CD14-positive monocyte (primary cell): ENCODE results near the gene ASPN. TPM values are rescaled to one million over a fixed set of nuclear protein-coding genes. Genes with fewer than 3 reads are reported as not detected.

Experiments used
- DNase-seq, 3 donors: peaks; one replicate each; pipeline ENCODE4 v3.0.0-alpha.2; 2011 to 2022
- H2AFZ ChIP-seq: 2 replicates; pipeline ENCODE4 v1.6.0; 2012; ENCODE audit warnings: mild to moderate bottlenecking, low read depth, low read length, inconsistent platforms; ENCODE audit not compliant: insufficient read depth, poor library complexity, severe bottlenecking
- H3K27ac ChIP-seq, 2 donors: 1 replicate in 1 of 2; 2 replicates in 1 of 2; pipeline ENCODE4 v1.5.1; 2012 to 2013; ENCODE audit warnings: low read length in 2 of 2, control low read depth in 1 of 2, inconsistent platforms in 1 of 2, low read depth in 1 of 2, mild to moderate bottlenecking in 1 of 2
- H3K27me3 ChIP-seq, 2 donors: one replicate each; pipeline versions ENCODE4 v1.6.0 to v1.6.1; 2011 to 2013; ENCODE audit warnings: low read length in 2 of 2; ENCODE audit not compliant: control insufficient read depth in 2 of 2, insufficient read depth in 2 of 2
- H3K36me3 ChIP-seq, 2 donors: replicated peaks in 1 of 2; 1 replicate in 1 of 2; 2 replicates in 1 of 2; pipeline versions ENCODE4 v1.5.1 to v1.6.1; 2012 to 2013; ENCODE audit warnings: low read length in 2 of 2, control low read depth in 1 of 2, inconsistent platforms in 1 of 2, mild to moderate bottlenecking in 1 of 2; ENCODE audit not compliant: insufficient read depth in 2 of 2, control insufficient read depth in 1 of 2
- H3K4me1 ChIP-seq, 2 donors: 1 replicate in 1 of 2; 2 replicates in 1 of 2; pipeline versions ENCODE4 v1.5.1 to v1.6.1; 2012 to 2013; ENCODE audit warnings: low read length in 2 of 2, control low read depth in 1 of 2, inconsistent platforms in 1 of 2, mild to moderate bottlenecking in 1 of 2, moderate library complexity in 1 of 2; ENCODE audit not compliant: insufficient read depth in 2 of 2, control insufficient read depth in 1 of 2
- H3K4me2 ChIP-seq: replicated peaks from 2 replicates; pipeline ENCODE3; 2012; ENCODE audit warnings: low read length, moderate library complexity, mild to moderate bottlenecking; ENCODE audit not compliant: poor library complexity, severe bottlenecking; ENCODE audit errors: extremely low read depth
- H3K4me3 ChIP-seq, 3 experiments: fragments of 200-600 bp in 1 of 3; sonication (generic) in 1 of 3; replicated peaks in 1 of 3; 1 replicate in 2 of 3; 2 replicates in 1 of 3; pipeline ENCODE4 v1.5.1; 2011 to 2013; ENCODE audit warnings: low read length in 3 of 3, mild to moderate bottlenecking in 3 of 3, control low read depth in 2 of 3, low read depth in 2 of 3, inconsistent platforms in 1 of 3, moderate library complexity in 1 of 3
- H3K79me2 ChIP-seq: 2 replicates; pipeline ENCODE4 v1.6.0; 2012; ENCODE audit warnings: mild to moderate bottlenecking, control low read depth, inconsistent platforms, low read length, moderate library complexity; ENCODE audit not compliant: insufficient read depth
- H3K9ac ChIP-seq: 2 replicates; pipeline ENCODE4 v1.6.0; 2017; ENCODE audit warnings: low read length, mild to moderate bottlenecking; ENCODE audit not compliant: insufficient read depth, poor library complexity, severe bottlenecking
- H3K9me3 ChIP-seq, 2 donors: replicated peaks in 1 of 2; 1 replicate in 1 of 2; 2 replicates in 1 of 2; pipeline versions ENCODE4 v1.5.1 to v1.6.1; 2012 to 2013; ENCODE audit warnings: low read length in 2 of 2, control low read depth in 1 of 2; ENCODE audit not compliant: control insufficient read depth in 1 of 2, insufficient read depth in 1 of 2
- H4K20me1 ChIP-seq: 2 replicates; pipeline ENCODE4 v1.6.0; 2012; ENCODE audit warnings: mild to moderate bottlenecking, low read length, control low read depth, moderate library complexity; ENCODE audit not compliant: insufficient read depth
- H3K27ac Mint-ChIP-seq, 7 donors: one replicate each; pipeline ENCODE4 v1.8.0; 2020; ENCODE audit warnings: mild to moderate bottlenecking in 7 of 7, mixed read lengths in 7 of 7, moderate library complexity in 6 of 7, inconsistent platforms in 2 of 7
- H3K27me3 Mint-ChIP-seq, 3 donors: one replicate each; pipeline ENCODE4 v1.8.0; 2021 to 2022; ENCODE audit warnings: low read depth in 3 of 3, mild to moderate bottlenecking in 3 of 3, mixed read lengths in 3 of 3, moderate library complexity in 3 of 3, inconsistent platforms in 1 of 3
- H3K36me3 Mint-ChIP-seq, 2 donors: one replicate each; pipeline ENCODE4 v1.8.0; 2020; ENCODE audit warnings: mixed read lengths in 2 of 2, inconsistent platforms in 1 of 2, mild to moderate bottlenecking in 1 of 2
- H3K4me1 Mint-ChIP-seq: one replicate; pipeline ENCODE4 v1.8.0; 2020; ENCODE audit warnings: mild to moderate bottlenecking, mixed read lengths
- H3K4me3 Mint-ChIP-seq, 2 donors: one replicate each; pipeline ENCODE4 v1.8.0; 2020; ENCODE audit warnings: mild to moderate bottlenecking in 2 of 2, mixed read lengths in 2 of 2, moderate library complexity in 1 of 2
- H3K9me3 Mint-ChIP-seq, 7 donors: one replicate each; pipeline ENCODE4 v1.8.0; 2020 to 2022; ENCODE audit warnings: mixed read lengths in 7 of 7, mild to moderate bottlenecking in 6 of 7, moderate library complexity in 6 of 7, inconsistent platforms in 2 of 7
- CTCF ChIP-seq: fragments of 200-600 bp; IDR thresholded peaks from one replicate; pipeline ENCODE4 v1.8.0; 2022; ENCODE audit warnings: antibody characterized with exemption, mild to moderate bottlenecking
- WGBS: methylation state at CpG from one replicate; pipeline ENCODE4 v1.1.5; 2013; ENCODE audit warnings: missing lambda C conversion rate; ENCODE audit not compliant: insufficient coverage; 5-methylcytosine and 5-hydroxymethylcytosine counted together
- intact Hi-C, 2 donors: fragments of 100-400 bp; cut with micrococcal nuclease; formaldehyde crosslinking; loops; one replicate each; pipeline versions ENCODE4 v1.15.0 to v1.15.1; 2023
- polyA plus RNA-seq, 3 donors: library from polyadenylated mRNA; depleted of rRNA in 1 of 3; unstranded in 2 of 3; stranded (reverse) in 1 of 3; fragments of 300-500 nt in 2 of 3; fragments of >200 nt in 1 of 3; fragmentation: Illumina TruSeq in 2 of 3; gene quantifications; 1 replicate in 2 of 3; 2 replicates in 1 of 3; pipeline ENCODE4 v1.2.3, GENCODE V29; 2012 to 2021

The ASPN gene
- polyA plus RNA-seq, 3 donors = not detected

- Histone ChIP-seq H3K4me3 (no peak overlapping the region), H3K36me3 (no peaks in the 10 kb centered on the region), H3K9me3 (no peaks in the 10 kb centered on the region), H3K4me1 (no peaks in the 10 kb centered on the region), H2AFZ (no peak overlapping the region), H3K4me2 (no peak overlapping the region), H4K20me1 (no peaks in the 10 kb centered on the region), H3K9ac (no peak overlapping the region), H3K27ac (no peak overlapping the region), H3K79me2 (no peaks in the 10 kb centered on the region), H3K27me3 (no peaks in the 10 kb centered on the region)
- H3K27me3 Mint-ChIP-seq = peaks cover 0 to 2% (median 0%) of the 10 kb centered on the region in 3 donors
- H3K9me3 Mint-ChIP-seq = no peaks in the 10 kb centered on the region
- no CpG with 5 or more reads among the region's 2 CpGs for WGBS
- no peak overlapping the region for H3K27ac Mint-ChIP-seq
- peaks cover 0 to 1% of the 10 kb centered on the region in 2 donors for H3K36me3 Mint-ChIP-seq
- H3K4me1 Mint-ChIP-seq = peaks cover 14% of the 10 kb centered on the region
- no peak overlapping the region for H3K4me3 Mint-ChIP-seq
- intact Hi-C loops = no loop called here
- TF ChIP-seq CTCF = no peak
- no peak for DNase-seq
These were observed 24.7 kb upstream of the ASPN start for GRCh38 chr9:92507005-92507404.

GRCh38 chr9:92506184-92506857, 24.0 kb upstream of the ASPN start:
- H3K9ac ChIP-seq = no peak overlapping the region
- Mint-ChIP-seq H3K9me3 (no peaks in the 10 kb centered on the region), H3K4me1 (peaks cover 14% of the 10 kb centered on the region), H3K4me3 (no peak overlapping the region), H3K27me3 (peaks cover 0 to 2% (median 0%) of the 10 kb centered on the region in 3 donors), H3K36me3 (peaks cover 0 to 1% of the 10 kb centered on the region in 2 donors), H3K27ac (no peak overlapping the region)
- no peak overlapping the region for H3K4me3 ChIP-seq
- no peak for DNase-seq
- H3K4me2 ChIP-seq = no peak overlapping the region
- H3K36me3 ChIP-seq = no peaks in the 10 kb centered on the region
- no peaks in the 10 kb centered on the region for H3K9me3 ChIP-seq
- H4K20me1 ChIP-seq = no peaks in the 10 kb centered on the region
- no peaks in the 10 kb centered on the region for H3K27me3 ChIP-seq
- H3K27ac ChIP-seq = no peak overlapping the region
- WGBS = 80% methylated on average over 1 of the region's 3 CpGs
- intact Hi-C loops = no loop called here
- H2AFZ ChIP-seq = no peak overlapping the region
- no peaks in the 10 kb centered on the region for H3K4me1 ChIP-seq
- TF ChIP-seq CTCF = no peak
- no peaks in the 10 kb centered on the region for H3K79me2 ChIP-seq
